OCI-M2 (cell line): ENCODE results near the gene DNAH1.

Experiments
- DNase-seq: peaks from one replicate; lab custom pipeline; 2025; ENCODE audit not compliant: unreplicated experiment; lab: John Stamatoyannopoulos, UW

DNAH1 gene

DNA sequence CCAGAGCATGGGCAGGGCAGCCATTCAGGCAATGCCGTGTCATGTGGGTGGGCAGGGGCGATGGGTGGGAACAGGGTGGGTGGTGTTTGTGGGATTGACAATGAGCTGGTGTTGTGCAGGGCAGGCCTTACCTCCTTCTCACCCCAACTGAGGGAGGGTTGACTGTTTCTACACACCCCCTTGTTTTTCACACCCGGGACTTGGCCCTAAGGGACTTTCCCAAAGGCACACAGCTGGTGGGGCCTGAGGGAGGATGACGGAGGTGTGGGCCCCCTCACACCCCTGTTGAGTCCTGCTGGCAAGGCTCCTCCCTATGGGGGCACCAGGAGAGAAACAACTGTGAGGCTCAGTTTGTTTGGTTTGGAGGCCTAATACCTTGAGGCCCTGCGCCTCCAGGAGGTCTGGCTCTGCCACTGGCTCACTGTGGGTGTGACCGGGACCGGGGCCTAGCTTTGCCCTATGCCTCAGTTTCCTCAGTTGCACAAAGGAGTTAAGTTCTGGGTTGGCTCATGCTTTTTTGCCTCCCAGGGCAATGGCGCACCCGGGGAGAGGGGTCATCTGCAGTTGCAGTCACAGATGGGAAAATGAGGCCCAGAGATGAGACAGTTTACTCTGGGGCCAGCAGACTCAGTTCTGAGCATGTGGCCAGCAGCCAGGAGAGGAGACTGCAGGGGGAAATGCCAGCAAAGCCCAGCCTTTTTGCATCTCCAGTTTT lies 5.1 kb upstream of the DNAH1 start:
- no peak for DNase-seq

- DNase-seq = no peak
Measured at GRCh38 chr3:52311576-52312119, 4.5 kb upstream of the DNAH1 start.

- DNase-seq = no peak
Measured at GRCh38 chr3:52313188-52313773, 2.8 kb upstream of the DNAH1 start.

GRCh38 chr3:52313774-52314188 lies 2.3 kb upstream of the DNAH1 start:
- no peak for DNase-seq

DNA sequence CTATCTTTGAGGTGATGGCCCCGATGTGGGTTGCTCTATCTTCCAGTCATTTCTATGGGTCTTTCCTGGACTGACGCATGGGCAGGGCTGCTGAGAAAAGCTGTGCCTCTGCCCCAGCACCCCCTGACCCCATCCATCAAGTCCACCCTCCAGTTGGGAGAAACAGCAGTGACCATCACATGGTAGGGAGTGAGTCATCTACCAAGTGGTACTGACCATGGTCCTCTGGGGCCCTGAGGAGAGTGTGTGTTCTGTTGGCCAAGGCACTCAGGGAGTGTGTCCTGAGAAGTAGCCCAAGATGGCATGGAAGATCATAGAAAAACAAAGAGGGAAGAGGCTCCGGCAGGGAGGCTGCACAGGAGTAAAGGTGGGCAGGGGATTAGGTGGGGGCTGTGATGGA lies 1.6 kb upstream of the DNAH1 start:
- DNase-seq = no peak

- DNase-seq = no peak
Measured at GRCh38 chr3:52315006-52315405, 1.1 kb upstream of the DNAH1 start.

- DNase-seq = no peak
Measured at GRCh38 chr3:52317208-52318000, 1.3 kb downstream of the DNAH1 start.

DNA sequence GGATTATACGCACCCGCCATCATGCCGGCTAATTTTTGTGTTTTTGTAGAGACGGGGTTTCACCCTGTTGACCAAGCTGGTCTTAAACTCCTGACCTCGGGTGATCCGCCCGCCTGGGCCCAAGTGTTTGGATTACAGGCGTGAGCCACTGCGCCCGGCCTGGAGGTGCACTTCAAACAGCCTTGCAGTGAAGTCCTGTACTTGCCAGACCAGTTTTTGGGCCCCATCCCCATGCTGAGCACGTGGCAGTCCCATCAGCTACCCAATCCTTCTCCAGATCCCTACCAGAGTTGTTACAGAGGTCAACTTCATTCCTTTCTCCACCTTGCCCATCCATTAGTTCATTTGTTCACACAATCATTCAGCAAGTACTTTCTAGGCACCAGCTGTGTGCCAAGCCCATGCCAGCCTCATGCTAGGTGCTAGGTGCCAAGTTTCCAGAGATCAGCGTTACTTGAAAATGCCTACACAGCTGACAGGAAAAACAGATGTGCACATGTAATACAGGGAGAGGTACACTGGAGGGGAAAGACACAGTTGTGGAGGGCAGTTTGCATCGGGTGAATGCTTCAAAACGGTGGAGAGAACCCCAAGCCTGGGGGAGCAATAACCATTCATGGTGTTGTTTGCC lies 2.2 kb downstream of the DNAH1 start:
- no peak for DNase-seq

GRCh38 chr3:52319921-52320595 lies 3.9 kb downstream of the DNAH1 start:
- no peak for DNase-seq

- DNase-seq = no peak
Measured at GRCh38 chr3:52321481-52321880, 5.4 kb downstream of the DNAH1 start.

DNA sequence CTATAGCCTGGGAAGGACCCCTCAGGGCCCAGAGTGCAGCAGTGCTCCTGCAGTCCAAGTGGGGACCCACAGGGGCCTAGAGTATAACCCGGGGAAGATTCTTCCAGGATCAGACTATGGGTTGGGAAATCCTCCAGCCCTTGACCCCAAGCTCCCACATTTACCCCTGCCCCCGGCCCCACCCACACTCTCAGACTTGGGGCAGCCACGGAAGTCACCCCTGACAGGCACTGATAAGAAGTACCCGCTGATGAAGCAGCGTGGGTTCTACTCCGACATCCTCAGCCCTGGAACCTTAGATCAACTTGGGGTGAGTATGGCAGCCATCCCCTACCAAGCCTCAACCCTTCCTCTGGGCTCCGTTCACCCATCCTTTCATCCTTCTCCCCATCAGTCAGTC lies 6.3 kb downstream of the DNAH1 start:
- DNase-seq = no peak

GRCh38 chr3:52323526-52324295 lies 7.6 kb downstream of the DNAH1 start:
- DNase-seq = no peak

- no peak for DNase-seq
Measured at GRCh38 chr3:52324676-52325075, 8.6 kb downstream of the DNAH1 start.

DNA sequence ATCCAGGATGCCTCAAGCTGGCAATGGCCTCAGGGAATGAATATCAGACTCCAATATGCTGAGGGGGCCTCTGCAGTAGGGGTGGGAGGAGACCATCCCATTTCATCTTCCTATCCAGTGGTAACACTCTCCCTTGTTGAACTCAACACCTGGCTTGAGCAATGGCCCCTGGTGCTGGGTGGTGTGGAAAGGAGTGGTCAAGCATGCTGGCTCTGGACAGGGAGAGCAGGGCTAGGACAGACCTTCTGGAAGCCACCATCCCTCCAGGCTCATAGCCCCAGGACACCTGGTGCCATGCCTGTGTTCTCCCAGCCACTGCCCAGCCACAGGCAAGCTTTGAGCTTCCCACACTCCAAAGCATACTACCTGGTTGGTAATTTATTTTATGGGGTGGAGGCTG lies 9.6 kb downstream of the DNAH1 start:
- DNase-seq = no peak

DNA sequence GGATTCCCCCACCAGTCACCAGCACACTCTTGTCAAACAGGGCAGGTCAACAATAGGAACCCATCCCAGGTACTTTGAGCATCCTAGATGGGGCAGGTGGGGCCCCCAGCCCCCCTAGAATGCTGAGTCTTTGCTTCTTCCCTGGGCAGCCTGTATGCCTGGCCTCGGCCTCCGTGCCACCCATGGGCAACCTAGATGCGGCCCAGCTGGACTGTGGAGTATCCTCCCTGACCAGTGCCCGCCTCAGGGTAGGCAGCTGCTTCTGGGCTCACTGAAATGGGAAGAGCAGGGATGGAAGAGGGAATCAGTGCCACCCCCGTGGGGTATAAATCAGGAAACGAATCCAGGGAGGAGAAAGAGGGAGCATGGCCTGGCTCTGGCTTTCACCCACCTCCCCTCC lies 10.9 kb downstream of the DNAH1 start:
- DNase-seq = no peak

- DNase-seq = no peak
Measured at GRCh38 chr3:52327486-52328290, 11.6 kb downstream of the DNAH1 start.

DNA sequence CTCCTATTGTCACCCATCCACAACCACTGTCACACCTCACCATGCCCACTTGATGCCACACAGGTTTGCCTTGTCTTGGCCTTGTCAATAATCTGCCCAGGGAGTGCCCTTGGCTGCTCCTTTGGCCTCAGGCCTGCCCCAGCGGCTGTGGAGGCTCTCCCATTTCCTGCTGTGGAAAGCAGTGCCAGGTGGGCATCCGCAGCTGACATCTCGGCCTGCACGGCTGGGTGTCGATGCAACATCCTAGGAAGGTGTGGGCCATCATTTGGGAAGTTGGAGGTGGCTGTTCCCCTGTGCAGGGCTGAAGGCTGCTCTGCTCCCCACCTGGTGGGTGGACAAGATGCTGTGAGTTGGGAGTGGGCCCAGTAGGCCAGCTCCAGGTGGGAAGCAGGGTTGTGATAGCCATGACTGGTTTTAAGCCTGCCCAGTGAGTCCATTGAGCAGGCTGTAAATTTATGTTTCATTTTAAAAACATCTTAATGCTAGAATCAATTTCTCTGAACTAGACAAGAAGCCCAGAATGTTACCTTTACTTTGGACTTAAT lies 12.5 kb downstream of the DNAH1 start:
- no peak for DNase-seq

DNA sequence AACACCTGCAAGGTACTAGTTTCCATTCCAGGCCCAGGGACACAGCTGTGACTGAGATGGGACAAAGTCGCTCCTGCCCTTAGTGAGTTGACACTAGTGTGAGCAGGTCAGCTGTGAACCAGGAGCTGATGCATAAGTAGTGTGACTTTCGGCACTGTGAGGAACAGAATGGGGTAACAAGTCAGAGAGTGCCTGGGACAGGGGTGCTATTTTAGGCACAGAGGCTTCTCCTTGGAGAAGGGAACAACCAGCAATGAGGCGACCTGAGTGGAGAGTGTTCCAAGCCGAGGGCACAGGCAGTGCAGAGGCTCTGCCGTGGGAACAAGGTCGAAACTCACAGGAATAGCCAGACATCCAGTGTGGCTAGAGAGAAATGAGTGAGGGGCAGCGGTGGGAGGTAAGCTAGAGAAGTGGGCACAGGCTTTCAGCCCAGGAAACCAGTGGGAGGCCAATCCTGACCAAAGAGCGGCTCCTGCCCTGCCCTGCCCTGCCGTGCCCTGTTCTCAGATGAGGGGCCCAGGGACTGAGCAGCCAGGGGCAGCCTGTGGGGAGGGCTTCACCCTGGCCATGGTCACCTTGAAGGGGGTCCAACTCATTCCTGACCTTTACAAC lies 14.2 kb downstream of the DNAH1 start:
- DNase-seq = no peak

DNA sequence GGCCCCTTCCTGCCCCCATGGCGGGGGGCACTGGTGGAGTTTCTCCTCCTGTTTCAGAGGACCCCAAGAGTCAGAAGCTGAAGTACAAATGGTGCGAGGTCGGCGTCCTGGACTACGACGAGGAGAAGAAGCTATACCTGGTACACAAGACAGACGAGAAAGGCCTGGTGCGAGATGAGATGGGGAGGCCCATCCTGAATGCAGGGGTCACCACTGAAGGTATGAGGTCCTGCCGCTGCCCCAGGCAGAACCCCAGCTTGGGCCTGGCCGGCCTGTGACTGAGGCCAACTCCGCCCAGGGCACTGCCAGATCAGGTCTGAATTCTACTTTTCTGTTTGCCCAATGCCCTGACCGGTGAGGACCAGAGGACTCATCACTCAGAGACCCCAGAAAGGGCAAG lies 15.0 kb downstream of the DNAH1 start:
- DNase-seq = no peak
